HG02970 (cell line): ENCODE data around the gene DXO.
"Not testable (repeated sequence)": the region's sequence is repeated elsewhere in the genome, so short reads cannot be mapped to it uniquely, and the experiment has no call there.

Experiments used
- ATAC-seq: cut with Tn5 transposase; IDR thresholded peaks from one replicate; pipeline ENCODE4 v1.9.1; 2021; ENCODE audit warnings: mild to moderate bottlenecking, moderate library complexity, moderate number of reproducible peaks; ENCODE audit not compliant: unreplicated experiment, low FRiP score

The DXO gene

GRCh38 chr6:31932137-31932536 lies 39.8 kb downstream of the DXO start:
- not testable (repeated sequence) for ATAC-seq

- no peak for ATAC-seq
These were observed 41.0 kb downstream of the DXO start for GRCh38 chr6:31930962-31931361.

GRCh38 chr6:31928672-31928939 lies 43.3 kb downstream of the DXO start:
- ATAC-seq: no peak

GRCh38 chr6:31927863-31928671 lies 43.9 kb downstream of the DXO start:
- ATAC-seq: no peak

GRCh38 chr6:31927242-31927862 lies 44.6 kb downstream of the DXO start, which contains the start of gene C2:
C2 (plus strand) TSS chr6:31927717; CDS start chr6:31927753, 36 bp downstream.
- no peak for ATAC-seq

- no peak for ATAC-seq
These were observed 49.0 kb downstream of the DXO start for GRCh38 chr6:31922942-31923341.

GRCh38 chr6:31920811-31921210 lies 51.1 kb downstream of the DXO start:
- no peak for ATAC-seq
